ENCODE data around the gene UBE4B.
"Not testable (repeated sequence)": the region's sequence is repeated elsewhere in the genome, so short reads cannot be mapped to it uniquely, and the experiment has no call there.

Gene UBE4B

DNA sequence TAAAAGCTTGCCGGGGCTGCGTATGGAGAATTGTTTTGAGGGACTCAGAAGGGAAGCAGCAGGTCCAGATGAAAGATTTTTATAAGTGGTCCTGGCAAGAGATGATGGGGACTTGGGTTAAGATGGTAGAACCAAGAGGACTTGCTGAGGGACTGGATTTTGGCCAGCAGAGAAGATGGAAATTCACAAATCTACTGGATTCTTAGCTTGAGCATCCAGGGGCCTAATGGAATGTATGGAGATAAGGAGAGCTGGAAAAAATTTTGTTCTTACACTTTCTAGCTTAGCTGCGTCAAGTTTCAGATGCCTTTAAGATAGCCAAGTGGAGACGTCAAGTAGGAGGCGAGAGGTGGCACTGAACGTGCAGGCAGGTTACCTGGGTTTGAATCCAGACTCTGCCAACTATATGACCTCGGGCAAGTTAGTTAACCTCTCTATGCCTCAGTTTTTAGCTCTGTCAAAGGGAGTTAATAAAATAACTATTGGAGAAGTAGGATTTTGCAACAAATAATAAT, 39.1 kb upstream of the UBE4B start:
- no peak for DNase-seq (ENCODE audit: low read depth)
- no peak overlapping the region for H3K4me3 ChIP-seq (ENCODE audit: low read depth, low read length)
- TF ChIP-seq, protein P1, sequence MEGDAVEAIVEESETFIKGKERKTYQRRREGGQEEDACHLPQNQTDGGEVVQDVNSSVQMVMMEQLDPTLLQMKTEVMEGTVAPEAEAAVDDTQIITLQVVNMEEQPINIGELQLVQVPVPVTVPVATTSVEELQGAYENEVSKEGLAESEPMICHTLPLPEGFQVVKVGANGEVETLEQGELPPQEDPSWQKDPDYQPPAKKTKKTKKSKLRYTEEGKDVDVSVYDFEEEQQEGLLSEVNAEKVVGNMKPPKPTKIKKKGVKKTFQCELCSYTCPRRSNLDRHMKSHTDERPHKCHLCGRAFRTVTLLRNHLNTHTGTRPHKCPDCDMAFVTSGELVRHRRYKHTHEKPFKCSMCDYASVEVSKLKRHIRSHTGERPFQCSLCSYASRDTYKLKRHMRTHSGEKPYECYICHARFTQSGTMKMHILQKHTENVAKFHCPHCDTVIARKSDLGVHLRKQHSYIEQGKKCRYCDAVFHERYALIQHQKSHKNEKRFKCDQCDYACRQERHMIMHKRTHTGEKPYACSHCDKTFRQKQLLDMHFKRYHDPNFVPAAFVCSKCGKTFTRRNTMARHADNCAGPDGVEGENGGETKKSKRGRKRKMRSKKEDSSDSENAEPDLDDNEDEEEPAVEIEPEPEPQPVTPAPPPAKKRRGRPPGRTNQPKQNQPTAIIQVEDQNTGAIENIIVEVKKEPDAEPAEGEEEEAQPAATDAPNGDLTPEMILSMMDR (IDR thresholded peaks at IDR 0.05; ENCODE audit: control insufficient read depth, extremely low read depth, insufficient read depth): no peak

- TF ChIP-seq, protein P1 (IDR thresholded peaks at IDR 0.05; ENCODE audit: control insufficient read depth, extremely low read depth, insufficient read depth): no peak
- DNase-seq (ENCODE audit: low read depth): no peak
- H3K4me3 ChIP-seq (ENCODE audit: low read depth, low read length): peak within 1 kb of the TSS; percentile 38
Observed at GRCh38 chr1:9996624-9997582, 35.9 kb upstream of the UBE4B start, which contains the start of gene RBP7. Gene RBP7 (plus strand): TSS chr1:9997228. CDS start chr1:9997259, 31 bp downstream.

DNA sequence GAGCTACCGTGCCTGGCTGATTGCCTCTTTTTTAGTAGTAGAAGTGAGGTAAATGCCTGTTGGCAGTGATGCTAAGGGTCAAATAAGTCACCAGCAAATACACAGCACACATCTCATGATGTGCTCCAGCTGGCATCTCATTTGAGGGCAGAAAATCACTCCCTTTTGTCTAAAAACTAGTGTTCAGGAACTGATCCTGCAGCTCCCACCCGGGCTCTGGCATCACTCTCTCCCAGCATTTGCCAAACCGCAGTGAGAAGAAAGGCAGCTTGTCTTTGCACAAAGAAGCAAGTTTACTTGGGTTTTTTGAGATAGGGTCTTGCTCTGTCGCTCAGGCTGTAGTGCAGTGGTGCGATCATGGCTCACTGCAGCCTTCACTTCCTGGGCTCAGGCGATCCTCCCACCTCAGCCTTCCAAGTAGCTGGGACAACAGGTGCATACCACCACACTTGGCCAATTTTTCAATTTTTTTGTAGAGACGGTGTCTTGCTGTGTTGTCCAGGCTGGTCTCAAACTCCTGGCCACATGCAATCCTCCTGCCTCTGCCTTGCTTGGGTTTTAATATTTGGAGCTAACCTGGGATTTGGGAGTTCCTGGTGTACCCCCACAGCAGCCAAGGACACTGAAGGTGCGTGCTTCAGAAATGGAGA, 31.6 kb upstream of the UBE4B start:
- no peak overlapping the region for H3K4me3 ChIP-seq (ENCODE audit: low read depth, low read length)
- TF ChIP-seq, protein P1 (IDR thresholded peaks at IDR 0.05; ENCODE audit: control insufficient read depth, extremely low read depth, insufficient read depth): no peak
- DNase-seq (ENCODE audit: low read depth): no peak

GRCh38 chr1:10005248-10005647, 27.5 kb upstream of the UBE4B start:
- not testable (repeated sequence) for DNase-seq (ENCODE audit: low read depth); H3K4me3 ChIP-seq (ENCODE audit: low read depth, low read length)

DNA sequence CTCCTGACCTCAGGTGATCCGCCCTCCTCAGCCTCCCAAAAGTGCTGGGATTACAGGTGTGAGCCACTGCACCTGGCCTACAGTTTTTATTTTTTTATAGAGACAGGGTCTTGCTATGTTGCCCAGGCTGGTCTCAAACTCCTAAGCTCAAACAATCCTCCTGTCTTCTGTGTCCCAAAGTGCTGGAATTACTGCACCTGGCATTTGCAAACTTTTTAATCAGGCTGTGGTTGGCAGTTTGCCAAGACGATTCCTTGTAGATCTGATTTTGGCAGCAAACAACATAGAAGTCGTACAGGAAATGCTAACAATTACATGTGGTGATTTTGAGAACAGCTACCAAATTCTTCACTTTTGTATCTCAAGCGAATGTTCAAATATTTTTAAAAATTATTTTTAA, 25.6 kb upstream of the UBE4B start:
- TF ChIP-seq, protein P1 (IDR thresholded peaks at IDR 0.05; ENCODE audit: control insufficient read depth, extremely low read depth, insufficient read depth): no peak
- no peak overlapping the region for H3K4me3 ChIP-seq (ENCODE audit: low read depth, low read length)
- DNase-seq (ENCODE audit: low read depth): peak; percentile 63

- H3K4me3 ChIP-seq (ENCODE audit: low read depth, low read length): no peak overlapping the region
- TF ChIP-seq, protein P1 (IDR thresholded peaks at IDR 0.05; ENCODE audit: control insufficient read depth, extremely low read depth, insufficient read depth): no peak
- no peak for DNase-seq (ENCODE audit: low read depth)
Observed at GRCh38 chr1:10014016-10014415, 18.7 kb upstream of the UBE4B start.

- DNase-seq (ENCODE audit: low read depth): no peak
- no peak overlapping the region for H3K4me3 ChIP-seq (ENCODE audit: low read depth, low read length)
- TF ChIP-seq, protein P1 (IDR thresholded peaks at IDR 0.05; ENCODE audit: control insufficient read depth, extremely low read depth, insufficient read depth): no peak
Observed at GRCh38 chr1:10019561-10019960, 13.2 kb upstream of the UBE4B start.
